ENCODE data around the gene ENTREP3.
A peak's percentile ranks its signal among the peaks of the same experiment; 100 is the strongest.
"Not testable (repeated sequence)": the region's sequence is repeated elsewhere in the genome, so short reads cannot be mapped to it uniquely, and the experiment has no call there.

ENTREP3 gene

DNA sequence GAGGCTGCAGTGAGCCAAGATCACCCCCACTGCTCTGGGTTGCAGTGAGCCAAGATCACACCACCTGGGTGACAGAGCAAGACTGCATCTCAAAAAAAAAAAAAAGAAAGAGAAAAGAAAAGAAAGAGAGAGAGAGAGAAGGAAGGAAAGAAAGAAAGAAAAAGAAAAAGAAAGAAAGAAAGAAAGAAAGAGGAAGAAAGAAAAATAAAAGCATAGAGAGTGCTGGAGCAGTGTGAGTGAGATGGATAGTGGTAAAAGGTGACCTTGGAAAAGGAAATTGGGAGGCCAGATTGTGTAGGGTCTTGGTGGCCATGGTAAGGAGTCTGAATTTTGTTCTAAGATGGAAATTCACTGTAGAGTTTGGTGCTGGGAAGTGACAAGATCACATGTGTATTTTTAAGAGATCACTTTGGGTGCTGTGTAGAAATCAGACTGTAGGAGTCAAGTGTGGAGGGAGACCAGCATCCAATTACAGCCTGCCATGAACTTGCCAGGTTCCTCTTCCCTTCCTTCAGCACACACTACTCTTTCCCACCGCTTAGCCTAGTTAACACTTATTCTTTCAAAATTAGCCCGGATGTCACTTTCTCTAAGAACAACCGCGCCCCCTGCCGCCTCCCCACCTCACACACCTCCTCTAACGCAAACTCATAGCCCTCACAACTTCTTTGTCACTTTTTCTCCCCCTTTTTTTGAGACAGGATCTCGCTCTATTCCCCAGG is 28.9 kb downstream of the ENTREP3 start:
- peak; percentile 52 to 71 for DNase-seq (ENCODE audit: low read depth in 1 of 2, low spot score in 1 of 2)

DNA sequence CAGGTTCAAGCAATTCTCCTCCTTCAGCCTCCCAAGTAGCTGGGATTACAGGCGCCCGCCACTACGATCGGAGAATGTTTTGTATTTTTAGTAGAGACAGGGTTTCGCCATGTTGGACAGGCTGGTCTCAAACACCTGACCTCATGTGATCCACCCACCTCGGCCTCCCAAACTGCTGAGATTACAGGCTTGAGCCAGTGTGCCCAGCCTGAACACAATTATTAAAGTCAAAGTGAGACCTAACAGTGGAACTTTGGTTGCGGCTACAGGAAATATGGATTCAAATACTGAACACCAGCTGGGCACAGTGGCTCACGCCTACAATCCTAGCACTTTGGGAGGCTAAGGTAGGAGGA is 29.9 kb downstream of the ENTREP3 start:
- not testable (repeated sequence) for DNase-seq (ENCODE audit: low read depth in 1 of 2, low spot score in 1 of 2)

DNA sequence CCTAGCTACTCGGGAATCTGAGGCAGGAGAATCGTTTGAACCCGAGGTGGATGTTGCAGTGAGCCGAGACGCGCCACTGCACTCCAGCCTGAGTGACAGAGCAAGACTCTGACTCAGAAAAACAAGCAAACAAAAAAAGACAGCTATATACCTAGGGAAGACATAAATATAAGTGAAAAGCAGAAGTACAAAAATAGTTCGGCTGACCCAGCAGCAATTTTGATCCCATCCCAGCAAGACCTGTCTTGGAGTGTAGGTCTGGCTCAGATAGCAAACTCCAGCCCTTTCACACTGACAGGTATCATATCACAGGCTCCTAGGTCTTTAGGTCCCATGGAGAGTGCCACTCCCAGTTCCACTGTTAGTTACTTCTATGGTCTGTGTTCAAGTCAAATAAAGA is 32.2 kb downstream of the ENTREP3 start:
- no peak for DNase-seq (ENCODE audit: low read depth in 1 of 2, low spot score in 1 of 2)

DNA sequence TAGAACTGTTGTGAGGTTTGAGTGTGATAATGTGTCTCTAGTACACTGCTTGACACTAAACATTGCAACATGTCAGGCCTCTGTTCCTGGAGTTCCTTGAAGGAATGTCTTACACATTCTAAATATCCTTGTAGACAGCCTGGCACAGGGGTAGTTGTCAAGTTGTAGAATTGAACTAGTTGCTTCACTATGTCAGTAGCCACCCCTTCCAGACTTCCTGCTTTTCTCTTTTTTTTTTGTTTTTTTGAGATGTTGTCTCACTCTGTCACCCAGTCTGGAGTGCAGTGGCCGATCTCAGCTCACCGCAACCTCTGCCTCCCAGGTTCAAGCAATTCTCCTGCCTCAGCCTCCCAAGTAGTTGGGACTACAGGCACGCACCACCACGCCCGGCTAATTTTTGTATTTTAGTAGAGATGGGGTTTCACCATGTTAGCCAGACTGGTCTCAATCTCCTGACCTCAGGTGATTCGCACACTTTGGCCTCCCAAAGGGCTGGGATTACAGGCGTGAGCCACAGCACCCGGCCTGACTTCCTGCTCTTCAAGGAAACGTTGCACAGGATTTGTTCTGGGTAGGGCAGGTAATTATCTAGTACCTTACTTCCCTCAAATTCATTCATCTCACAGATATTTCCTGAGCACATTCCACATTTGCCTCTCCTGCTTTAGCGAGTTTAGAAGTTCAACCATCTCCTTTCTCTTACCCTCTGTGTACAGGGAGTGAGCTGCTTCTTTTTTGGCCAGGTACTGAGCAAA is 34.9 kb downstream of the ENTREP3 start:
- not testable (repeated sequence) for DNase-seq (ENCODE audit: low read depth in 1 of 2, low spot score in 1 of 2)

DNA sequence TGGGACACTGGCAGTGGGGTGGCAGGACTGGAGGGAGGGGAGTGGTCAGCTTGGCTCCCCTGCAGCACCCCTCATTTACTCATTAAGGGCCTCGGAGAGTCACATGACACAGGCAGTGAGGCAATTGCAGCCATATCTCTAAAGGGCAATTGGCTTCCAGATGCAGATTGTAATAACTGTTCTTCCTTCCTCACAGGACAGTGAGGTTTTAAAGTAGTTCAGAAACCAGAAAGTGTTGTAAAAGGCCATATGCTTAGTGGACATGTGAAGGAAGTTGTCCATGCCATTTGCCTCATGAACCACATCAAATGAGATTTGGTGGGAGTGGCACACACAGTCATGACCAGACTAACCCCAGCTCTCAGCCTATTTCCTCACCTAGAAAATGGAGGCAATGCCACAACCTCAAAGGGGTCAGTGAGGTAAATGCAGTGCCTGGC is 35.7 kb downstream of the ENTREP3 start:
- no peak for DNase-seq (ENCODE audit: low read depth in 1 of 2, low spot score in 1 of 2)

DNA sequence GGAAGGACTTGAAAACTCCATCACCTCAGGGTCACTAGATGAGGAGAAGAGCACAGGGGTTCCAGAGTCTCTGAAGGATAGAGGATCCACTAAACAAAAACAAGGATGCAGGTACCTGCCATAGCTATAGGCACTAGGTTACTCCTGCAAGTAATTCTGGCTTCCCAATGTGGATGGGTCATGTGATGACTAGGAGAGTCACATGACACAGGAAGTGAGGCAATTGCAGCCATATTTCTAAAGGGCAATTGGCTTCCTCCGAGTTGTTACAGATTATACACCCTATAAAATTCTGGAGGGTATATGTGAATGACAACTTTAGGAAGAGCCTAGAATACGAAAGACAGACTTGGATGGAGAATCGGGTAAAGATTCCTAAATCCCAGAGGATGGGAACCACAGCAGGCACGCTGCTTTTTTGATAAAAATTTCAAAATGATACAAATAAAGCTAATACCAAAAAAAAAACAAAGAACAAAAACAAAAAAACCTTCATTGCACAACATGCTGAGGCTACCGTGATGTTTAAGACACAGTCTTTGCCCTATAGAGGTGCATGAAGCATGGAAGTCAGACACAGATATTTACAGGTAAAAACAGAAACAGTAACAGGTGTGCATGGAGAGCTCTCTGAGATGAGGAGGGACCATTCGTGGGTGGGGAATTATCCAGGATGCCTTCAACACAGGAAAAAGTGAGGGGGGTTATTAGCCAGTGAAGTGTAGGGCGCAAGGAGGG is 36.3 kb downstream of the ENTREP3 start:
- no peak for DNase-seq (ENCODE audit: low read depth in 1 of 2, low spot score in 1 of 2)

DNA sequence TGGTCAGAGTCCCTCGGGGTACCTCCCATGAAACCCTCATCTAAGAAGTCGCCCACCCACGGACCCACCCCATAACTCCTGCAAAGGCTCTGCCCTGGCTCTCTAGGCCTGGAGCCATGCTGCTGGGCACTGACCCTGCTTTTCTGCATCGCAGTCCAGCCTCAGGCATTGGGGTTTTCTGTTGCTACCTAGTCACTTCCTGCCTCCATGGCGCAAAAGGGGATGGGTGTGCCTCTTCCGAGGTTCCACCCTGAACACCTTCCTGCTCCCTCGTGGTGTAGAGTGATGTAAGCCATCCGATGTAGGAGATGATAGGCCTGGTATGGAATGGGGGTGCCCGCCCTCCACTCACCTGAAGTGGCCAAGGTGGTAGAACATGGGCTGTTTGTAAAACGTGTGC is 40.6 kb downstream of the ENTREP3 start:
- not testable (repeated sequence) for DNase-seq (ENCODE audit: low read depth in 1 of 2, low spot score in 1 of 2)

DNA sequence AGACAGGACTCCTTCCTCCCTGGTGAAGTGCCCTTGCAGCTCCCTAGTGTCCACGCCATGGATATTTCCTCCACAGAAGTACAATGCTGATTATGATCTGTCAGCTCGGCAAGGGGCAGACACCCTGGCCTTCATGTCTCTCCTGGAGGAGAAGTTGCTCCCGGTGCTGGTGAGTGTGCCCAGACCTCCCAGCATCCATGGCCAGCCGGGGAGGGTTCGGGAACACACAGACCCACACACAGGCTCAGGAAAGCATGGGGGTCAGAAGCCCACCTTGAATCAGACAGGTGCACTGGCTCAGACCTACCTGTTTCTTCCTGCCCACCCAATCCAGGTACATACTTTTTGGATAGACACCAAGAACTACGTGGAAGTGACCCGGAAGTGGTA is 43.2 kb downstream of the ENTREP3 start:
- DNase-seq (ENCODE audit: low read depth in 1 of 2, low spot score in 1 of 2) = not testable (repeated sequence)

DNA sequence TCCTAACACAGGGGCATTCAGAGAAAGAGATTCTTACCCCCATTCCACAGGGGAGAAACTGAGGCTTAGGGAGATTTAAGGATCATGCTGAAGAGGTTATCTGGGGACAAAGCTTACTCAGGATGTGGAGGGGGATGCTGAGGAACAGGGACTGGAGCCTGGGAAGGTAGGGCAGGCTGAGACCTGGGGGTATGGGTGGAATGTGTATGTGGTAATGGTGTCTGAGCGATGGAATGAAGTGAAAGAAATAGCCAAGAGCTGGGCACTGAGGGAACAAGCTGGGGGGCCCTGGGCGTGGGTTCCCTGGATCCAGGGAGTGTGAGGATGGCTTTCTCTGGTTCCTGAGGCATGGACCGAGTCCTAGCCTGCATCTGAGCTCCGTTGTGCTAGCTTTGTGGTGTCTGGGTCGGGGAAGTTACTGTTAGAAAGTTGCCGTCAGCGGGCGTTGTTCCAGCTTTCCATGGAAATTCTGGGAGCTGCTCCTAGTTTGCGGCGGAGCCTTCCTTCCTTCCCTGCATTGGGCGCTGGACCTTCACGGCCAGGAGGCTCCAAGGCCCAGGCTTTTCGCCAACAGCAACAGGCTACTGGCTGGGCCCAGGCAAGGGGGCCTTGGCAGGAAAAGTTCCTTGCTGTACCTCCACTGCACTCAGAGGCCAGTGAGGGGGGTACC is 43.8 kb downstream of the ENTREP3 start:
- DNase-seq (ENCODE audit: low read depth in 1 of 2, low spot score in 1 of 2) = not testable (repeated sequence)

DNA sequence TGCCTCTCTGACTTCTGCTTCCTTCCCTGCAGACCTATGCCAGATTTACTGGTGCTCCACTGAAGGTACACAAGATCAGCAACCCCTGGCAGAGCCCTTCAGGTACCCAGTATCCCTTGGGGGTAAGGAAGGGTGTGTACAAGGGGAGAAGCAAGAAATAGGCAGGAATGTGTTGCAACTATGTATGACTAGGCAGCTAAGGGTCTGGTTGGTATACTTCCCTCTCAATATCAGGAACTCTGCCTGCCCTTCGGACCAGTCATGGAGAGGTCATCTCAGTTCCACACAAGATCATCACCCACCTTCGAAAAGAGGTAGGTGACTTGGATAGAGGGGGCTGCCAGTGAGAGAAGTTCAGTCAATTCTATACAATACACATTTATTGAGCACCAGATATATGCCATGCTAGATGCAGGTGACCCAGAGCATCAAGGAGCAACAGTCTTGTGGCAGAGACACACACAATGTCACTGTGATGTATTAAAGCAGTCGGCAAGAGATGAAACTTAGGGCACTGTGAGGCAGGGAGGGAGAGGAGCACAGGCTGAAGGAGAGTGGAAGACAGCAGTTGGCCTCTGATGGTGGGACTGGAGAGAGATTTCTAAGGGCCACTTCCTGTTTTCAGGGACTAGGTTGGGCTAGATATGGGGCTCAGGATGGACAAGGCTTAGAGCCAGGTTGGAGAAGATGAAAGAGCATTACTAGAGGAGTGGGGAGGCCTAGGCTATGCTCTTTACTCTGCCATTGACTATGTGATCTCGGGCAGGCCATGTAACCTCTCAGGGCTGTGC is 44.8 kb downstream of the ENTREP3 start:
- no peak for DNase-seq (ENCODE audit: low read depth in 1 of 2, low spot score in 1 of 2)

DNA sequence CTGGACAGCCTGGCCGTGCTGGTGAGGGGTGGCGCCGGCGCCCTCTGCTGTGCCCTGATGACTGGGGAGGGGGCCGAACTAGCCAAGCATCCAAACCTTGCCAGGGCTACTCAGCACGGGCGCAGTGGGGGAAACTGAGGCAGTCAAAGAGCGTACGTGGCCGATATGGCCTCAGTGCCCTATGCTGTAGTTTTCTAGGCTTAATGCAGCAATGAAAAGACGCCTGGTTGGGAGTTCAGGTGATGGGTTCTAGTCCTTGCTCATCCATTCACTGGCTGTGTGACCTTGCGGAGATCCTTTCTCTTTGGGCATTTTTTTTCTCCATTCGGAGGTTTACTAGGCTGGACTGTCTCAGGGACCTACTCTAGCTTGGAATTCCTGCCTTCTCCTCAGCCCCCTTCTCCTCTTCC is 46.0 kb downstream of the ENTREP3 start:
- DNase-seq (ENCODE audit: low read depth in 1 of 2, low spot score in 1 of 2) = no peak

DNA sequence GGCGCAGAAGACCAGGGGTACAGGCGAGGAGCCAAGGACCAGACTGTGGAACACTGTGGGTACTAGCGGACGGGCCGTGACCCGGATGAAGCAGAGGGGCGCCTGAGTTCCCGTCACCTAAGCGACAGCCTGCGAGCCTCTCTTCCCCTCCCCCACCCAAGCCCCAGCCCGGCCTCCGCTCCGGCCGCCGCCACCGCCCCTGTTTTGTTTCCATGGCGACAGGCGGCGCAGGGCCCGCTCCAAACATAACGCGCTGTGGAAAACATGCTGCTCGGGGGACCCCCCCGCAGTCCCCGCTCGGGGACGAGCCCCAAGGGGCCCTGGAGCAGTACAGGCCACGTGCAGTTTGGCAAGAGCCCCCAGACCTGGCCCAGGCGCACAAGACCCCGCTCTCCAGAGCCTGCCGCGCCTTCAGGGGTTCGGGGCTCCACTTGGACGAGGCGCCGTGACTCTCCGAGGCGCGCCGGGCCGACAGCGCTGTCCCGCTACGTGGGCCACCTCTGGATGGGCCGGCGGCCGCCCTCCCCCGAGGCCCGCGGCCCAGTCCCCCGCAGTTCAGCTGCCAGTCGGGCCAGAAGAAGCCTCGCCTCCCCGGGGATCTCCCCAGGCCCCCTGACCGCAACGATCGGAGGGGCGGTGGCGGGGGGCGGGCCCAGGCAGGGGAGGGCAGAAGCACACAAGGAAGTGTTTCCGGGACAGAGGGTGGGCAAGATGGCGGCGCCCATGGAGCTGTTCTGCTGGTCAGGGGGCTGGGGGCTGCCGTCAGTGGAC is 46.6 kb downstream of the ENTREP3 start, which contains the start of gene MTX1:
Gene MTX1, plus strand, starts transcription at position 155 of the 771 bp plus-strand sequence. Its CDS starts 110 bp downstream, at position 265.
- DNase-seq (ENCODE audit: low read depth in 1 of 2, low spot score in 1 of 2) = peak; percentile 67 to 83

DNA sequence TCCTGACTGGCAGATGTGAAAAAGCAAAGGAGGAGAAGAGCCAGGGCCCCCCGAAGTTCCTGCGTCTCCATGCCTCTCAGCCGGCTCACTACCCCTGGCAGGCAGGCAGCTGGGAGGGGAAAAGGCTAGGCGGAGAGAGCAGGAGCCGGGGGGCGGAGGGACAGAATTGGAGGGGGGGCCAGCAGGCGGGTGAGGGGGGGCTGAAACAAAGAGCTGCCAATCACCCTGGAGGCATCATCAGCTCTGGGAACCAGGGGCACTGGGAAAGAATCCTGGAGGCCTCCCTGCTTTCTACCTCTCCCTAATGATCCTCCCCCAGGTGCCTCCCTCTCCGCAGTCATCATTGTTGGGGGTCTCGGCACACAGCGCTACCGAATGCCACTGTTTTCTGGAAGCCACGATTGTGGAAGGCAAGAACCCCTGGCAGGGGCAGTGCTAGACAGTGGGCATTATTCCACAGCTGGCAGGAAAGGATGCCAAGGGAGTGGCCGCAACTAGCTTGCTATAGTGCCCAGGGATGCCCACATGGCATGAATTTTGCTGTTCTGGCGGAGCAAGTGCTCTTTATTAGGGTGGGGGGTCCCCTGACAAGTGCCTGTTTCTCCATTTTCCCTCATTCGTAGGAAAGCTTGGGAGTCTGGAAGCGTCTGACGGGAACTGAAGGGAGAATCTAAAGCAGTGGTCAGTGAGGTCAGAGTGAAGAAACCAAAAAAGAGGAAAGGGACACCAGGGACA is 47.3 kb downstream of the ENTREP3 start, which contains the start of gene THBS3:
Gene THBS3, minus strand, starts transcription at position 92 of the 735 bp plus-strand sequence. Its CDS starts 21 bp downstream, at position 71.
- no peak for DNase-seq (ENCODE audit: low read depth in 1 of 2, low spot score in 1 of 2)

DNA sequence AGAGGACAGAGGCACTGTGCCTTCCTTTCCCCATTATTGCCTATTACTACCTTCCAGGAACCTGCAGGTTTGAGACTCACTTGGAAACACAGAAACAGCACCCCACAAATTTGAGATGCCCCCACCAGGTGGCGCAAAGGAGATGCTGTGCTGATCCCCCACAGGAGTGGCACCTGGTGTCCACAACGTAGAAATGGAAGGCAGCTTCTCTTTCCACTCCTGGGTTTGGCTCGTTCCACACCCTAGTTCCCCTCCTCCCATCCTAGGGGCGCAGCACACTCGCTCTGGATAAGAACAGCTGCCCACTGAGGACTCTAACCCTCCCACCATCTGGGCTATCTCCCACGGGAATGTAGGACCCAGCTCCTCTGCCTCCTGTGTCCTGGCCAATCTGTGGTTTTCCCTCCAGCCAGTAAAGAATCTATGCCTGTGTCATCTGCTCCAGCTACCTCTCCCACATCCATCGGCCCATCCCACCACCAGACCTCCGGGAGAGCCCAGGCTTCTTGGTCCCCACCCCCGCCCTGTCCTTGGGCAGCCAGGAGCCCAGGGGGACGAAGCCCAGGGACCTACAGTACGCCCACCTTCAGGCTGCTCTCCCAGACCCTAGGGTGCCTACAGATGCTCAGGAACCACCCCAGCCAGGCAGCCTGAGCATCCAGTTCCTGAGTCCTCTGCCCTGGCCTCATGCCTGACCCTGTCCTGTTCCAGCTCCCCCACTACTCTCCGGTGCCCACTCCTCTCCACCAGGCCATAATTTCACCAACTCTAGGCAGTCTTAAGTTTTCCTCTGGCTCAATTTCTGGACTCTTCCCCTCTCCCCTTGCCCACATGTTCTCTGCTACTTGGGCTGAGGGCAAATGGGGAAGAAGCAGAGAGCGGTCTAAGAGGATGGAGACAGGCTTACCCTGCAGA is 48.1 kb downstream of the ENTREP3 start:
- DNase-seq (ENCODE audit: low read depth in 1 of 2, low spot score in 1 of 2) = peak; percentile 88

DNA sequence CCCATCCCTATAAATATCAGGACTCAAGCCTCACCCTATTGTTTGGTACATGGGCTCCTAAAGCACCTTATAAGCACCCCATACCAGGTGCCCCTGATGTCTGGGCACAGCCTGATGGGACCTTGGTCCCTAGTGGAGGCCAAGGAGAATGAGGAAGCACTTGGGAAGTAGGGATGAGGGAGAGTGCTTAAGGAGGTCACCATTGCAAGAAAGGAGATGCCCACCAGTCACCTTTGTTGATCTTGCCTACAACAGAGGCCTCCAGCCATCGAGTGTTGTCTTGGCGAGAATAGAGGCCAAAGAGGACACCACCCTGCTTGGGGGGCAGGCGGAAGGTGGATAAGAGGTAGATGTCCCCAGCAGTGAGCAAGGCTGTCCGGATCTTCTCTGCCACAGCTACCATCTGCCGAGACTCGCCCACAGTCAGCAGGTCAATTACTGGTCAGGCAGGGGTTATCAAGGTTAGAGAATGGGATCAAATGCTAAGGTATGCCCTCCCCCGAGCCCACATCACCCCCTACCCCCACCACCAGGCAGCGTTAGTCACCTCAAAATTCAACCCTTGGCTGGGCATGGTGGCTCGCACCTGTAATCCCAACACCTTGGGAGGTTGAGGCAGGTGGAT is 49.2 kb downstream of the ENTREP3 start:
- no peak for DNase-seq (ENCODE audit: low read depth in 1 of 2, low spot score in 1 of 2)

DNA sequence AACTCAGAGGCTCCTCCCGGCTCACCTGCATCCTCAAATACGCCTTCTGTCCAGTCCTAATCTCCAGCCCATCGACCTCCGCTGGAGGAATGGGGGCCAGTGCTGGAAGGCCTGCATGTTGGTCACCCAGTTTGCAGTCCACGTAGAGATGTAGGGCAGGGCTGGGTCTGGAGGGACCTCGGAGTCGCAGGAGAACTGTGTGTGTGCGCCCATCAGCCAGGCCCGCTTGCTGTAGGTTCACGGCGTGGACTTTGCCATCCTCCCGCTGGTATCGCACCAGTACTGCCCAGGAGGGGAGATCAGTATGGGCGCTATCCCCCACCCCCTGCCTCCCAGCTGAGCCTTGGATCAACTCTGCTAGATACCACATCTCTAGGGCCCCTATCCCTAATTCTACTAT is 50.2 kb downstream of the ENTREP3 start:
- DNase-seq (ENCODE audit: low read depth in 1 of 2, low spot score in 1 of 2) = no peak

DNA sequence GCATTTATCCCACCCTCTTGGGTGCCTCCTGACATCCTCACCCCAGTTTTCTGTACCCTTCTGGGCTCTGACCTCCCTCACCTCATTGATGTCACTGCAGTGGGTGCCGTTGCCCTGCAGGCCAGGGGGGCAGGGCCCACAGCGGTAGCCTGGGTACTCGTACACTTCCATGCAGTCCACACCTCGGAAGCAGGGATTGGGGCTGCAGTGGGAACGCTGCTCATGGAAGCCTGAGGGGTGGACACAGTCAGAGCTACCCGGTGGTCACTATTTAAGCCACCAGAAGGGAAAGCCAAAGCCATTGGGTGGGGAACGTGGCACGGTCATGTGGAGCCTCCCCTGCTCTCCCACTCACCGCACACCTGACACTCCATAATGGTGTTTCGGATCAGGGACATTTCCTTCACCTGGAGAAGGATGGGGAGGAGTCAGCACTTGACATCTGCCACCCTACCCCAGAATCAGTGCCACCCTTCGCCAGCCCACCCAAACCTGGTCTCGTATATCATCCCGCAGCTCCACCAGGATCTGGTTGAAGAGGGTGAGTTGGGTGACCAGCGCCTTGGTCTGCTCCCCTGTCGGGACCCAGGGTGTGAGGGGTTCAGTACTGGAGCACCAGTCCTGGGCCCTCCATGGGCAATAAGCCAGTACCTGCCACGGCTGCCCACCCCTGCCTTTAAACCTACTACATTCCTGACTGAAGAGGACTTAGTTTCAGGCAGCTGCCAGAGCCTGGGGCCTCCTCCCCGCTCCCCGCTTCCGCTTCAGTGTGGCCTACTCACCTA is 52.4 kb downstream of the ENTREP3 start:
- DNase-seq (ENCODE audit: low read depth in 1 of 2, low spot score in 1 of 2) = no peak

Data from activated CD4-positive, alpha-beta T cell treated with anti-CD3 and anti-CD28 coated beads, Interleukin-2, amount 50 U/mL, for 24 hours (primary cell).